ENCODE measurements around the gene IFNK. TPM values are rescaled to one million over a fixed set of nuclear protein-coding genes. Genes with fewer than 3 reads are reported as not detected.

The IFNK gene
- total RNA-seq, 1 experiment from 2014 or later, result not detected

GRCh38 chr9:27569406-27569805 is 45.3 kb downstream of the IFNK start:
- no peak for TF ChIP-seq CTCF (conservative IDR thresholded peaks at IDR 0.05; ENCODE audit: low read depth, low read length)
- no peak for TF ChIP-seq EZH2 (IDR thresholded peaks at IDR 0.05; ENCODE audit: borderline replicate concordance, low read depth, low read length, poor library complexity, severe bottlenecking)
- H3K4me1 ChIP-seq (ENCODE audit: insufficient read depth, low read length, poor library complexity, severe bottlenecking), result no peaks in the 10 kb centered on the region
- H3K4me3 ChIP-seq (ENCODE audit: low read depth, low read length, poor library complexity, severe bottlenecking), result no peak overlapping the region
- no TSS peak for BruUV-seq (replicated peaks)
- CTCF ChIA-PET, result no interaction called here
- intact Hi-C loops (cut with micrococcal nuclease; ENCODE audit: unreplicated experiment), result no loop called here
- H3K9me3 ChIP-seq (ENCODE audit: low read depth, low read length, poor library complexity, severe bottlenecking), result no peaks in the 10 kb centered on the region
- no peaks in the 10 kb centered on the region for H3K36me3 ChIP-seq (ENCODE audit: insufficient read depth, low read length, poor library complexity, severe bottlenecking)
- no peaks in the 10 kb centered on the region for H3K27me3 ChIP-seq (replicated peaks; ENCODE audit: insufficient read depth, low read depth, low read length, poor library complexity)
- no peak overlapping the region for H3K27ac ChIP-seq (ENCODE audit: low read depth, low read length, poor library complexity, severe bottlenecking)
- no peak for DNase-seq (ENCODE audit: low spot score)
- POLR2A ChIA-PET (ENCODE audit: low non-redundant PET), result interaction anchor here (0.6 kb wide), 1 partner anchor 86 kb away, joined by 3 read pairs; no protein-coding TSS in a partner anchor

- no peaks in the 10 kb centered on the region for H3K27me3 ChIP-seq (replicated peaks; ENCODE audit: insufficient read depth, low read depth, low read length, poor library complexity)
- DNase-seq (ENCODE audit: low spot score), result no peak
- H3K27ac ChIP-seq (ENCODE audit: low read depth, low read length, poor library complexity, severe bottlenecking), result no peak overlapping the region
- CTCF ChIA-PET, result no interaction called here
- TF ChIP-seq EZH2 (IDR thresholded peaks at IDR 0.05; ENCODE audit: borderline replicate concordance, low read depth, low read length, poor library complexity, severe bottlenecking) (no peak), CTCF (conservative IDR thresholded peaks at IDR 0.05; ENCODE audit: low read depth, low read length) (no peak)
- no peaks in the 10 kb centered on the region for H3K4me1 ChIP-seq (ENCODE audit: insufficient read depth, low read length, poor library complexity, severe bottlenecking)
- no TSS peak for BruUV-seq (replicated peaks)
- intact Hi-C loops (cut with micrococcal nuclease; ENCODE audit: unreplicated experiment), result no loop called here
- POLR2A ChIA-PET (ENCODE audit: low non-redundant PET), result no interaction called here
- no peak overlapping the region for H3K4me3 ChIP-seq (ENCODE audit: low read depth, low read length, poor library complexity, severe bottlenecking)
- H3K36me3 ChIP-seq (ENCODE audit: insufficient read depth, low read length, poor library complexity, severe bottlenecking), result no peaks in the 10 kb centered on the region
- H3K9me3 ChIP-seq (ENCODE audit: low read depth, low read length, poor library complexity, severe bottlenecking), result no peaks in the 10 kb centered on the region
Measured at GRCh38 chr9:27571011-27571410, 46.9 kb downstream of the IFNK start.

GRCh38 chr9:27572061-27572460 is 48.0 kb downstream of the IFNK start:
- Histone ChIP-seq H3K4me1 (ENCODE audit: insufficient read depth, low read length, poor library complexity, severe bottlenecking) (no peaks in the 10 kb centered on the region), H3K36me3 (ENCODE audit: insufficient read depth, low read length, poor library complexity, severe bottlenecking) (no peaks in the 10 kb centered on the region), H3K9me3 (ENCODE audit: low read depth, low read length, poor library complexity, severe bottlenecking) (no peaks in the 10 kb centered on the region), H3K4me3 (ENCODE audit: low read depth, low read length, poor library complexity, severe bottlenecking) (peak overlapping the region; percentile 67), H3K27me3 (replicated peaks; ENCODE audit: insufficient read depth, low read depth, low read length, poor library complexity) (no peaks in the 10 kb centered on the region), H3K27ac (ENCODE audit: low read depth, low read length, poor library complexity, severe bottlenecking) (no peak overlapping the region)
- POLR2A ChIA-PET (ENCODE audit: low non-redundant PET), result no interaction called here
- CTCF ChIA-PET, result no interaction called here
- TF ChIP-seq CTCF (conservative IDR thresholded peaks at IDR 0.05; ENCODE audit: low read depth, low read length) (no peak), EZH2 (IDR thresholded peaks at IDR 0.05; ENCODE audit: borderline replicate concordance, low read depth, low read length, poor library complexity, severe bottlenecking) (no peak)
- DNase-seq (ENCODE audit: low spot score), result no peak
- intact Hi-C loops (cut with micrococcal nuclease; ENCODE audit: unreplicated experiment), result no loop called here
- no TSS peak for BruUV-seq (replicated peaks)

Data from A673 (cell line).